ENCODE results near the gene LPAR2. TPM values are rescaled to one million over a fixed set of nuclear protein-coding genes. Genes with fewer than 3 reads are reported as not detected.

The LPAR2 gene
- total RNA-seq, 3 donors from 2014 or later = 10.9 to 30.0 (median 17.1) TPM

GRCh38 chr19:19587771-19588170, 40.2 kb downstream of the LPAR2 start:
- intact Hi-C loops (cut with DNase I, micrococcal nuclease) = no loop called here
- TF ChIP-seq CTCF (IDR thresholded peaks at IDR 0.05) = no peak
- no peaks in the 10 kb centered on the region for H3K4me1 ChIP-seq (ENCODE audit: low read depth)
- no peaks in the 10 kb centered on the region for H3K9me3 ChIP-seq
- DNase-seq = no peak
- no peak overlapping the region for H3K4me3 ChIP-seq
- H3K36me3 ChIP-seq (ENCODE audit: low read depth) = no peaks in the 10 kb centered on the region
- no peak for ATAC-seq

- Histone ChIP-seq H3K4me3 (no peak overlapping the region), H3K9me3 (no peaks in the 10 kb centered on the region), H3K36me3 (ENCODE audit: low read depth) (no peaks in the 10 kb centered on the region), H3K4me1 (ENCODE audit: low read depth) (peaks cover 3% of the 10 kb centered on the region)
- TF ChIP-seq CTCF (IDR thresholded peaks at IDR 0.05) = no peak
- no peak for ATAC-seq
- no peak for DNase-seq
- intact Hi-C loops (cut with DNase I, micrococcal nuclease) = no loop called here
Observed at GRCh38 chr19:19584356-19584755, 43.7 kb downstream of the LPAR2 start.

GRCh38 chr19:19582471-19582870, 45.5 kb downstream of the LPAR2 start:
- no peak for DNase-seq
- Histone ChIP-seq H3K4me1 (ENCODE audit: low read depth) (peaks cover 3% of the 10 kb centered on the region), H3K9me3 (no peaks in the 10 kb centered on the region), H3K36me3 (ENCODE audit: low read depth) (no peaks in the 10 kb centered on the region), H3K4me3 (no peak overlapping the region)
- ATAC-seq = no peak
- no peak for TF ChIP-seq CTCF (IDR thresholded peaks at IDR 0.05)
- intact Hi-C loops (cut with DNase I, micrococcal nuclease) = no loop called here

GRCh38 chr19:19581391-19581790, 46.6 kb downstream of the LPAR2 start:
- H3K36me3 ChIP-seq (ENCODE audit: low read depth) = no peaks in the 10 kb centered on the region
- no peak for ATAC-seq
- no peaks in the 10 kb centered on the region for H3K9me3 ChIP-seq
- TF ChIP-seq CTCF (IDR thresholded peaks at IDR 0.05) = no peak
- intact Hi-C loops (cut with DNase I, micrococcal nuclease) = no loop called here
- peaks cover 3% of the 10 kb centered on the region for H3K4me1 ChIP-seq (ENCODE audit: low read depth)
- DNase-seq = no peak
- no peak overlapping the region for H3K4me3 ChIP-seq

- no peaks in the 10 kb centered on the region for H3K36me3 ChIP-seq (ENCODE audit: low read depth)
- peak in 1 of 3 donors; percentile 45 for DNase-seq
- H3K4me1 ChIP-seq (ENCODE audit: low read depth) = peaks cover 3% of the 10 kb centered on the region
- H3K4me3 ChIP-seq = no peak overlapping the region
- peak; percentile 93 for ATAC-seq
- TF ChIP-seq CTCF (IDR thresholded peaks at IDR 0.05) = no peak
- no peaks in the 10 kb centered on the region for H3K9me3 ChIP-seq
- intact Hi-C loops (cut with DNase I, micrococcal nuclease) = no loop called here
Observed at GRCh38 chr19:19580418-19580817, 47.6 kb downstream of the LPAR2 start.

Data from mucosa of descending colon (tissue), 3 donors.